ENCODE data around the gene FAM107B.

GRCh38 chr10:14547816-14548215 is 226.9 kb downstream of the FAM107B start:
- no peak for TF ChIP-seq CTCF (IDR thresholded peaks at IDR 0.05)
- no peak for TF ChIP-seq POLR2AphosphoS5 (IDR thresholded peaks at IDR 0.05)
- no peak for TF ChIP-seq POLR2A (IDR thresholded peaks at IDR 0.05)

Data from gastroesophageal sphincter (tissue), 3 donors.